ENCODE results near the gene PCOLCE2. TPM values are rescaled to one million over a fixed set of nuclear protein-coding genes. Genes with fewer than 3 reads are reported as not detected.

The PCOLCE2 gene
- total and polyA plus RNA-seq, 4 donors: 9.1 to 17.2 (median 13.3) TPM

- TF ChIP-seq, protein P1, sequence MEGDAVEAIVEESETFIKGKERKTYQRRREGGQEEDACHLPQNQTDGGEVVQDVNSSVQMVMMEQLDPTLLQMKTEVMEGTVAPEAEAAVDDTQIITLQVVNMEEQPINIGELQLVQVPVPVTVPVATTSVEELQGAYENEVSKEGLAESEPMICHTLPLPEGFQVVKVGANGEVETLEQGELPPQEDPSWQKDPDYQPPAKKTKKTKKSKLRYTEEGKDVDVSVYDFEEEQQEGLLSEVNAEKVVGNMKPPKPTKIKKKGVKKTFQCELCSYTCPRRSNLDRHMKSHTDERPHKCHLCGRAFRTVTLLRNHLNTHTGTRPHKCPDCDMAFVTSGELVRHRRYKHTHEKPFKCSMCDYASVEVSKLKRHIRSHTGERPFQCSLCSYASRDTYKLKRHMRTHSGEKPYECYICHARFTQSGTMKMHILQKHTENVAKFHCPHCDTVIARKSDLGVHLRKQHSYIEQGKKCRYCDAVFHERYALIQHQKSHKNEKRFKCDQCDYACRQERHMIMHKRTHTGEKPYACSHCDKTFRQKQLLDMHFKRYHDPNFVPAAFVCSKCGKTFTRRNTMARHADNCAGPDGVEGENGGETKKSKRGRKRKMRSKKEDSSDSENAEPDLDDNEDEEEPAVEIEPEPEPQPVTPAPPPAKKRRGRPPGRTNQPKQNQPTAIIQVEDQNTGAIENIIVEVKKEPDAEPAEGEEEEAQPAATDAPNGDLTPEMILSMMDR (IDR thresholded peaks at IDR 0.05; ENCODE audit: low read depth, low read length, missing input control): no peak
- TF ChIP-seq TAF1 (conservative IDR thresholded peaks at IDR 0.05): no peak
- no peak for TF ChIP-seq JUND (IDR thresholded peaks at IDR 0.05)
- TF ChIP-seq NR2F2 (IDR thresholded peaks at IDR 0.05): no peak
- TF ChIP-seq YY1 (IDR thresholded peaks at IDR 0.05): no peak
- no peak for TF ChIP-seq RAD21 (IDR thresholded peaks at IDR 0.05)
- TF ChIP-seq RXRA (IDR thresholded peaks at IDR 0.05): no peak
Observed at GRCh38 chr3:142915636-142916035, 26.8 kb upstream of the PCOLCE2 start (continued).

- H3K27me3 ChIP-seq (ENCODE audit: control insufficient read depth in 4 of 4, insufficient read depth in 4 of 4, low read length in 3 of 4): no peaks in the 10 kb centered on the region
- peaks cover 0 to 8% (median 4%) of the 10 kb centered on the region in 4 donors for H3K4me1 ChIP-seq (ENCODE audit: control insufficient read depth in 4 of 4, insufficient read depth in 4 of 4, low read length in 3 of 4)
- H3K9me3 ChIP-seq (ENCODE audit: control insufficient read depth in 4 of 4, low read length in 3 of 4): no peaks in the 10 kb centered on the region
- no peak for DNase-seq (ENCODE audit: low spot score)
- H3K4me3 ChIP-seq (ENCODE audit: low read depth in 1 of 3, low read length in 3 of 3): no peak overlapping the region
- H3K27ac ChIP-seq (ENCODE audit: low read depth in 1 of 2, low read length in 2 of 2): no peak overlapping the region
- 68% methylated on average over 3 of the region's 3 CpGs for WGBS
- no peaks in the 10 kb centered on the region for H3K36me3 ChIP-seq (ENCODE audit: control insufficient read depth in 4 of 4, insufficient read depth in 3 of 4, low read depth in 1 of 4, low read length in 3 of 4)
- no peak overlapping the region for H3K9ac ChIP-seq (ENCODE audit: low read depth in 1 of 2, low read length in 2 of 2)
- no peak for TF ChIP-seq REST (IDR thresholded peaks at IDR 0.05)
- TF ChIP-seq, protein P2, sequence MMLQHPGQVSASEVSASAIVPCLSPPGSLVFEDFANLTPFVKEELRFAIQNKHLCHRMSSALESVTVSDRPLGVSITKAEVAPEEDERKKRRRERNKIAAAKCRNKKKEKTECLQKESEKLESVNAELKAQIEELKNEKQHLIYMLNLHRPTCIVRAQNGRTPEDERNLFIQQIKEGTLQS (IDR thresholded peaks at IDR 0.05): no peak
- TF ChIP-seq RXRA (IDR thresholded peaks at IDR 0.05): no peak
- TF ChIP-seq, protein P3, sequence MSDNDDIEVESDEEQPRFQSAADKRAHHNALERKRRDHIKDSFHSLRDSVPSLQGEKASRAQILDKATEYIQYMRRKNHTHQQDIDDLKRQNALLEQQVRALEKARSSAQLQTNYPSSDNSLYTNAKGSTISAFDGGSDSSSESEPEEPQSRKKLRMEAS (IDR thresholded peaks at IDR 0.05): no peak
- no peak for TF ChIP-seq NR2F2 (IDR thresholded peaks at IDR 0.05)
- TF ChIP-seq RAD21 (IDR thresholded peaks at IDR 0.05): no peak
- TF ChIP-seq FOXA2 (IDR thresholded peaks at IDR 0.05): no peak
Observed at GRCh38 chr3:142914286-142914811, 25.5 kb upstream of the PCOLCE2 start.

DNA sequence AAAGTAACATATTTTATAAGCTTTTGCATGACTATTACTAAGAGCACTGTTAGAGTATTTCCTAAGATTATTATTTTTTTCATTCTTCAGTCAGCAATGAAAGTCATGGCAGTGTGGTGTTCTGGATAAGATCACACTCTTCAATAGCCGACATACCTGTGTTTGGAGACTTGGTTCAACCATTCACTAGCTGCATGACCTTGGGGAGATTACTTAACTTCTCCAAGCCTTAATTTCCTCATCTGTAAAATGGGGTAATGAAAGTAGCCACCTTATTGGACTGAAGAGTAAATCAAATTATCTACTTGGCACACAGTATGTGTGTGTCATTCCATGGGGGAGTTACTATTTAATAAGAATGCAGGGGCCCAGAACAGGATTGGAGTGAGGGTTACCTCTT is 24.5 kb upstream of the PCOLCE2 start:
- no peak overlapping the region for H3K27ac ChIP-seq (ENCODE audit: low read depth in 1 of 2, low read length in 2 of 2)
- no peak overlapping the region for H3K4me3 ChIP-seq (ENCODE audit: low read depth in 1 of 3, low read length in 3 of 3)
- H3K9ac ChIP-seq (ENCODE audit: low read depth in 1 of 2, low read length in 2 of 2): no peak overlapping the region
- 61% methylated on average over 1 of the region's 1 CpG for WGBS
- peaks cover 0 to 8% (median 4%) of the 10 kb centered on the region in 4 donors for H3K4me1 ChIP-seq (ENCODE audit: control insufficient read depth in 4 of 4, insufficient read depth in 4 of 4, low read length in 3 of 4)
- H3K36me3 ChIP-seq (ENCODE audit: control insufficient read depth in 4 of 4, insufficient read depth in 3 of 4, low read depth in 1 of 4, low read length in 3 of 4): no peaks in the 10 kb centered on the region
- no peak for DNase-seq (ENCODE audit: low spot score)
- TF ChIP-seq, protein P2 (IDR thresholded peaks at IDR 0.05): no peak
- no peak for TF ChIP-seq TAF1 (conservative IDR thresholded peaks at IDR 0.05)
- H3K9me3 ChIP-seq (ENCODE audit: control insufficient read depth in 4 of 4, low read length in 3 of 4): no peaks in the 10 kb centered on the region
- no peaks in the 10 kb centered on the region for H3K27me3 ChIP-seq (ENCODE audit: control insufficient read depth in 4 of 4, insufficient read depth in 4 of 4, low read length in 3 of 4)
